Fibroblast of skin of left biceps (primary cell): ENCODE results near the gene CBFB.
"Not testable (repeated sequence)": the region's sequence is repeated elsewhere in the genome, so short reads cannot be mapped to it uniquely, and the experiment has no call there.

ENCODE experiments used
- DNase-seq, 2 experiments: peaks; one replicate each; pipeline ENCODE4 v3.0.0-alpha.2; 2013; ENCODE audit warnings: low read depth in 2 of 2

The CBFB gene

DNA sequence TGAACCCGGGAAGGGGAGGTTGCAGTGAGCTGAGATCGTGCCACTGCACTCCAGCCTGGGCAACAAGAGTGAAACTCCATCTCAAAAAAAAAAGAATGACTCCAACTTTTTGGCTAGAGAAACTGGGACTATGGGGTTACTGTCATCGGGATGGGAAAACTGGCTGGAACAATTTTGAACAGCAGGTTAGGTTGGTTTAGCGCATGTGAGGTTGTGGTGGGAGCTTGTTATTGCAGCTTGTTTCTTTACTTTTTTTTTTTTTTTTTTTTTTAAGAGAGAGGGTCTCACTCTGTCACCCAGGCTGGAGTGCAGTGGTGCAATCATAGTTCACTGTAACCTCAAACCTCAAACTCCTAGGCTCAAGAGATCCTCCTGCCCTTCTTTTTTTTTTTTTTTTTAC is 12.6 kb downstream of the CBFB start:
- not testable (repeated sequence) for DNase-seq

GRCh38 chr16:67043420-67043819 is 14.5 kb downstream of the CBFB start:
- DNase-seq: no peak

- no peak for DNase-seq
Observed at GRCh38 chr16:67050796-67051195, 21.8 kb downstream of the CBFB start.

DNA sequence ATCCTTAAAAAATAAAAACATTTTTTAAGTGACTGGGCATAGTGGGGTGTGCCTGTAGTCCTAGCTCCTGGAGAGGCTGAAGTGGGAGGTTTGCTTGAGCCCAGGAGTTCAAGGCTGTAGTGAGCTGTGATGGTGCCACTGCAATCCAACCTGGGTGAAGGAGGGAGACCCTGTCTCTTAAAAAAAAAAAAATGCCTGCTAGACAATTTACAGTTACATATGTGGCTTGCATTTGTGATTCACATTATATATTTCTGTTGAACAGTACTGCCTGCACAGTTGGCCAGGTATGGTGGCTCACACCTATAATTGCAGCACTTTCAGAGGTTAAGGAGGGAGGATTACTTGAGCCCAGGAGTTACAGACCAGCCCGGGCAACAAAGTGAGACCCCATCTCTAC is 23.4 kb downstream of the CBFB start:
- DNase-seq: no peak

GRCh38 chr16:67053767-67054334 is 24.9 kb downstream of the CBFB start:
- DNase-seq: no peak

DNA sequence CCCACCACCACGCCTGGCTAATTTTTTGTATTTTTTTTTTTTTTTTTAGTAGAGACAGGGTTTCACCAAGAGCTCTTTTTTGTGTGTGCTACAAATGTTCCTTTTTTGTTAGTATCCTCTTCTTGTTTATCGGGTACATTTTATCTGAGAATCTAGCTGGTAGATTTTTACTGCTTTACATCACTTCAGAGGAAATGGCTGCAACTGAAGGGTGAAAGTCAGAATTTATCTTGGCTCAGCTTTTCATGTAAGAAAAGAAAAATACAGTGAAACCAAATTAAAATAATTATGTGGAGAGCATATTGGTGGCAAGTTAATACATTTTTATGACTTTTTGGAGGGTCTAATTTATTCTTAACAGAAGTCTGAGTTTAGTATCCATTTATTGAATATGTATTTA is 26.0 kb downstream of the CBFB start:
- DNase-seq: no peak

- peak; percentile 83 to 88 for DNase-seq
Observed at GRCh38 chr16:67055712-67056487, 27.0 kb downstream of the CBFB start.

DNA sequence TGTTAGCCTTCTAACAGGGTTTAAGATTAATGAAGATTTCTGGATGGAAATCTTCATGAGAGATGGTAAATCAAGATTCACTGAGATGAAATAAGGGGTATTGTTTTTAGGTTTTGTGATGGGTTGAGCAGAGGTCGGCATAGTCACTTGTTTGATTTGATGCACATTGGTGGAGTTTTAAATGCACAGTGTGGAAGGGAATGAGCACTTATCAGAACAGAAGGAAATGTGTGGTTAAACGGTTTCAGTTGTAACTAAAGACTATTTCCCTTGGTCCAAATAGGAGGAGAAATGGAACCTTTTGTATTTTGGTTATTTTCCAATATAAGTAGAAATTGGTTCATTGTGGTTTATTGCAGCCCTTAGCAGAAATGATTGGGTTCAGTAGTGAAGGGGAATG is 34.1 kb downstream of the CBFB start:
- DNase-seq: no peak

DNA sequence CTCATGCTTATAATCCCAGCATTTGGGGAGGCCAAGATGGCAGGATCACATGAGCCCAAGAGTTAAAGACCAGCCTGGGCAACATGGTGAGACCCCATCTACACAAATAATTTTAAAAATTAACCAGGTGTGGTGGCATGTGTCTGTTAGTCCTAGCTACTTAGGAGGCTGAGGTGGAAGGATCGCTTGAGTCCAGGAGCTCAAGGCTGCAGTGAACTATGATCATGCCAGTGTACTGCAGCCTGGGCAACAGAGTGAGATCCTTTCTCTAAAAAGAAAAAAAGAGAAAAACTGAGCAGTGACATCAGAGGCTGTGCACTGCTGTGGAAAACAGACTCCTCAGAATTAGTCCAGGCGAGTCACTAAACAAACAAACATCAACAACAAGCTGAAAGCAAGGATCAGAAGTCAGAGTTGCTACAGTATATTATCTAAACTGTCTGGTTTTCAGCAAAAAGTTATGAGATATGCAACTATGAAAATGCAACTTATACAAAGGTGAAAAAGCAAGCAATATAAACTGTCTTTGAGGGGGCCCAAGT is 39.3 kb downstream of the CBFB start:
- no peak for DNase-seq

- no peak for DNase-seq
Observed at GRCh38 chr16:67071476-67072048, 42.6 kb downstream of the CBFB start.

GRCh38 chr16:67075331-67075730 is 46.4 kb downstream of the CBFB start:
- no peak for DNase-seq

DNA sequence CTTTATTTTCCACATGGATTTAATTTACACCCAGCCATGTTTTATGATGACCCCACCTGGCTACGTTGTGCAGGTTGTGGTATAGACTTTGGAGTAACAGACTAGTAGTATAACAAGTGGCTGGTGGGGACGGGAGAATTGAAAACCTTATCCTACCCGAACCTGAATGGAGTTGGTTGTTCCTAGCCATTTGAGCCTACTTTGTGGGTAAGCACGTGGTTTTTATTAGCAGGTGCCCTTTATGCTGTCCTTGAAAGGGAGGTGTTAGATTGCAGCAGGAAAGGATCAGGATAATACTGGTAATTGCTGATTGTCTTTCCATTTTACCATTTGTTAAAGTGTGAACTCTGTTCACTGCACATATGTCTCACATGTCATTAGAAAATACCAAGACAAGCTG is 48.9 kb downstream of the CBFB start:
- no peak for DNase-seq

- no peak for DNase-seq
Observed at GRCh38 chr16:67082100-67082499, 53.2 kb downstream of the CBFB start.

DNA sequence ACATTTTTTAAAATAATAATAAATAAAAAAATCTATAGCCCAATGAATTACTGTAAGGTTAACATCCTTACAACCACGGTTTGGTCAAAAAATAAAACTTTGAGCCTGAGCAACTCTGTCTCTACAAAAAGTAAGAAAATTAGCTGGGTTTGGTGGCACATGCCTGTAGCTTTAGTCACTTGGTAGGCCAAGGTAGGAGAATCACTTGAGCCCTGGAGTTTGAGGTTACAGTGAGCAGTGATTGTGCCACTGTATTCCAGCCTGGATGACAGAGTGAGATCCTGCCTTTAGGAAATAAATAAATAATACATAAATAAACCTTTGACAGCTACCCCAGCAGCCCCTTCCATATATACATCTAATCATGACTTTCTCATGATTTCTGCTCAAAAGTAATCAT is 53.9 kb downstream of the CBFB start:
- no peak for DNase-seq

- no peak for DNase-seq
Observed at GRCh38 chr16:67084345-67085028, 55.5 kb downstream of the CBFB start.

GRCh38 chr16:67086822-67087221 is 57.9 kb downstream of the CBFB start:
- DNase-seq: no peak

DNA sequence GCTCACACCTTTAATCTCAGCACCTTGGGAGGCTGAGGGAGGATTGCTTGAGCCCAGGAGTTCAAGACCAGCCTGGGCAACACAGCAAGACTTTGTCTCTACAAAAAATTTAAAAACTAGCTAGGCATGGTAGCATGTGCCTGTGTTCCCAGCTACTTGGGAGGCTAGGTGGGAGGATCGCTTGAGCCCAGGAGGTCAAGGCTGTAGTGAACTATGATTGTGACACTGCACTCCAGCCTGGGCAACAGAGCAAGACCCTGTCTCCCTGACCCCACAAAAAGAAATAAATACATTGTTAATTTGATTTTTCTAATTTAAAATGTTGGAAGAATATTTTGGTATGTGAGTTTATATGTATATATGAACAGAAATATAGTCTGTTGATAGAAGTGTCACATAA is 58.3 kb downstream of the CBFB start:
- no peak for DNase-seq

DNA sequence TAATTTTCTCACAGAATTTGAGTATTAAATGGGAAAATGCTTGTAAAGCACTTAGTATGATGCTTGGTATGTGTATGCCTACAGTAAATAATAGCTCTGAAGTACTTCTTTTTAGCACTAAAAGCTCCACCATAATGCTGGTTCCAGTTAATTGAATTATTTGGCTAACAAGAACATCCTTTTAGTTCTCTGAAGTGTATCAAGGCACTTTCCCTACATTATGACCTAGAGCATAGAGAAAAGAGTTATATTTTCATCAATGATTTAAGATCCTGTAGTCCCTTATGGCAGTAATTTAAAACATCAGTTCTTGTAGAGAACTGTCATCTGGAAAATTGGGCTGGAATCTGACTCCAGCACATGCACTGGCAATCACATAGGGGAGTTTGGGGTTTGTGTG is 58.9 kb downstream of the CBFB start:
- DNase-seq: no peak

DNA sequence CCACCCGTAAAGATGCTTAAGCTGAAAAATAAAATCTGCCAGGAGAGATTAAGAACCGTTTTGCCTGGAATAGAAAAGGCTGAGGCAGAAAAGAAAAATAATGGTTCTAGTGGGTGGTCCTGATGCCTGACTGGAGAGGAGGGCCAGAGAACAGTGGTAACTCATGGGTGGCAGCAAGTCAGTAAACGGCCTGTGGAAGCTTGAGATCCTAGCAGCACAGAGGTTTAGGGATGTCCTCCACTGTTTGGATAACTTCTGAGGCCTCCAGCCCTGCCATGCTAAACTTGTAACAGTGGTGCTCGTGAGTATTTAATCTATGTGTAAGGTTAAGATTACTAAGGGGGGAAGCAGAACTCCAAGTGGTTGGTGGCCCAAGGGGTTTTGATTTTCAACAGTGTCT is 59.6 kb downstream of the CBFB start:
- DNase-seq: no peak

GRCh38 chr16:67089101-67089500 is 60.2 kb downstream of the CBFB start:
- DNase-seq: no peak

DNA sequence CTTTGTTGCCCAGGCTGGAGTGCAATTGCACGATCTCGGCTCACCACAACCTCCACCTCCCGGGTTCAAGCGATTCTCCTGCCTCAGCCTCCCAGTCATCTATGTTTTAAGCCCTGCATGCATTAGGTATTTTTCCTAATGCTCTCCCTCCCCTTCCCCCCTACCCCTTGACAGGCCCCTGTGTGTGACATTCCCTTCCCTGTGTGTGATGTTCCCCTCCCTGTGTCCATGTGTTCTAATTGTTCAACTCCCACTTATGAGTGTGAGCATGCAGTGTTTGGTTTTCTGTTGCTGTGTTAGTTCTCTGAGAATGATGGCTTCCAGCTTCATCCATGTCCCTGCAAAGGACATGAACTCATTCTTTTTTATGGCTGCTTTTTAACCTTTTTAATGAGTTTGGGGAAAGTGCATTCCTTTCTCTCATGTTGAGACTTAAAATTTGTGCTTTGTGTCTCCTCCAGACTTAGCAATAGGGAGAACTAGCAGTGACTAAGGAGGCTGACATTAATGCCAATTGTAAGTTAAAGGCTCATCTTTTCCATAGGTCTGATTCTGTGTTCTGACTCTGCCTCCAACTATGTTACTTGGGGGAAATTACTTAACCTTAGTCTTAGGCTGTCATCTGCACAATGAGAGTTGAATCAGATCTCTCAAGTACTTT is 63.1 kb downstream of the CBFB start:
- peak; percentile 69 for DNase-seq
